ENCODE measurements around the gene DPYD. TPM values are rescaled to one million over a fixed set of nuclear protein-coding genes. Genes with fewer than 3 reads are reported as not detected.

The DPYD gene
- total and polyA plus RNA-seq, 7 experiments from 2014 or later: 52.6 to 87.2 (median 57.4) TPM

DNA sequence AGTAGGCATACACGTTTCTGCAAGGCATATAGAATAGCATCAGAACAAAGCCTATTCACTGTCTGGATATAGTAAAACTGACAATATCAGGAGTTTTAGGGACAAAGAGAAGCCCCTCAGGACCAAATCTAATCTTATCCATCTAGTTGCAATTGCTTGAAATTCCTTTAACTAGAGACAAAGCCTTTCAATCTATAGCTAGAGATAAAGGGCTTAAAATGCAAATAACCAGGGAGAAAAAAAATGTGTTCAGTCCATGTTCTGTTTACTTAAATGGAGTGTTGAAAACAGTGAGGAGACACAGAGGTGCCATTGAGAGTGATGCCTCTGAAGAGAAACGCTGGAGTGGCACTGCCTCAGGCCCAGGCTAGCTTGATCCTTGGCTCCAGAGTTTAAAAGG, 286.1 kb downstream of the DPYD start:
- Mint-ChIP-seq H3K9me3 (no peaks in the 10 kb centered on the region), H3K4me3 (no peak overlapping the region), H3K27ac (no peak overlapping the region), H3K36me3 (peaks cover 0 to 46% (median 38%) of the 10 kb centered on the region in 5 donors), H3K4me1 (peaks cover 0 to 27% (median 20%) of the 10 kb centered on the region in 7 donors), H3K27me3 (no peaks in the 10 kb centered on the region)
- H3K27ac ChIP-seq (ENCODE audit: low read depth, low read length): no peak overlapping the region
- intact Hi-C loops (cut with micrococcal nuclease): no loop called here
- DNase-seq: no peak
- POLR2A ChIA-PET: no interaction called here
- no peaks in the 10 kb centered on the region for H3K4me1 ChIP-seq (ENCODE audit: control insufficient read depth in 2 of 2, insufficient read depth in 2 of 2, low read length in 2 of 2)
- ATAC-seq: no peak
- CTCF ChIA-PET: no interaction called here
- no peaks in the 10 kb centered on the region for H3K9me3 ChIP-seq (ENCODE audit: control insufficient read depth in 2 of 3, low read length in 3 of 3)
- H3K27me3 ChIP-seq (ENCODE audit: control insufficient read depth in 2 of 2, insufficient read depth in 2 of 2, low read length in 2 of 2): no peaks in the 10 kb centered on the region
- H3K4me3 ChIP-seq (ENCODE audit: low read length): no peak overlapping the region
- no peaks in the 10 kb centered on the region for H3K36me3 ChIP-seq (ENCODE audit: control insufficient read depth in 2 of 3, insufficient read depth in 3 of 3, low read length in 3 of 3)

DNA sequence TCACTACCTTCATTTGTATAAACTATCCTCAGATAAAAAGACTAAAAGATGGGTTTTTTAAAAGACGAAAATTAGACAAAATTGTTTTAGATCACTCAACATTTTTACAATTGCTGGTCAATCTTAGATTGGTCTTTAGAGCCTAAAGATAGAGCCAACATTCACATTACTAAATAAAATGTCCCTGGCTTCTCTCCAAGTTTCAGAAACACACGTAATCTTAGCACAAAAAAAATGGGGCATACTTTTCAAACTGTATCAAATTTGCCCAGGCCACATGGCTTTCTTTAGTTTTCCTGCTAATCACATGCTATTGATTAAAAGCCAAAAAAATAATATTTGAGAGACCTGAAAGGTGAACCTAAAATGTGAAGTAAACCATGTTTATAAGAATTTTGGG, 288.1 kb downstream of the DPYD start:
- intact Hi-C loops (cut with micrococcal nuclease): no loop called here
- Mint-ChIP-seq H3K27ac (no peak overlapping the region), H3K36me3 (peaks cover 0 to 41% (median 28%) of the 10 kb centered on the region in 5 donors), H3K27me3 (no peaks in the 10 kb centered on the region), H3K9me3 (no peaks in the 10 kb centered on the region), H3K4me1 (peaks cover 0 to 27% (median 20%) of the 10 kb centered on the region in 7 donors), H3K4me3 (no peak overlapping the region)
- Histone ChIP-seq H3K27ac (ENCODE audit: low read depth, low read length) (no peak overlapping the region), H3K4me3 (ENCODE audit: low read length) (no peak overlapping the region), H3K36me3 (ENCODE audit: control insufficient read depth in 2 of 3, insufficient read depth in 3 of 3, low read length in 3 of 3) (no peaks in the 10 kb centered on the region), H3K27me3 (ENCODE audit: control insufficient read depth in 2 of 2, insufficient read depth in 2 of 2, low read length in 2 of 2) (no peaks in the 10 kb centered on the region), H3K4me1 (ENCODE audit: control insufficient read depth in 2 of 2, insufficient read depth in 2 of 2, low read length in 2 of 2) (no peaks in the 10 kb centered on the region), H3K9me3 (ENCODE audit: control insufficient read depth in 2 of 3, low read length in 3 of 3) (no peaks in the 10 kb centered on the region)
- ATAC-seq: no peak
- CTCF ChIA-PET: no interaction called here
- no peak for DNase-seq
- POLR2A ChIA-PET: no interaction called here

DNA sequence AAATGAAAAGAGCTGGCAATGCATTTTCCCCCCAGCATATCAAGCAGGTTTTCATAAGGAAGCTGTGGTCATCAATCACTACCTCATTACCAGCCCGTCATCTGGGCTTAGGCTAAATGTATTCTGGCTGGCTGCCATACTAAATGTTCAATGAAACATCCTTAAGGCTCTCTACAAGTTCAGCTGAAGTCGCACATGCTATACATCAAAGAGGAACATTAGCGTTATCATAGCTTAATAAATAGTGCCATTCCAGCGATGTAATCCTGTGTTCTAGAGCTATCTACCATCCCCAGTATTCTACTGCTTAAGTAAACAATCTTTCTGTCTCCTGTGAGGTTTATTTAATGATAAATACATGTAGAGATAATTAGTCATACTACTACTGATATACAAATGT, 288.8 kb downstream of the DPYD start:
- ATAC-seq (no peak), DNase-seq (no peak)
- Mint-ChIP-seq H3K27ac (no peak overlapping the region), H3K27me3 (no peaks in the 10 kb centered on the region), H3K36me3 (peaks cover 0 to 40% (median 24%) of the 10 kb centered on the region in 5 donors), H3K9me3 (no peaks in the 10 kb centered on the region), H3K4me3 (no peak overlapping the region), H3K4me1 (peaks cover 0 to 27% (median 20%) of the 10 kb centered on the region in 7 donors)
- H3K9me3 ChIP-seq (ENCODE audit: control insufficient read depth in 2 of 3, low read length in 3 of 3): no peaks in the 10 kb centered on the region
- CTCF ChIA-PET: interaction anchor here (0.5 kb wide), 1 partner anchor 255 kb away, joined by 3 read pairs; no protein-coding TSS in a partner anchor
- H3K36me3 ChIP-seq (ENCODE audit: control insufficient read depth in 2 of 3, insufficient read depth in 3 of 3, low read length in 3 of 3): no peaks in the 10 kb centered on the region
- no peak overlapping the region for H3K27ac ChIP-seq (ENCODE audit: low read depth, low read length)
- POLR2A ChIA-PET: no interaction called here
- H3K27me3 ChIP-seq (ENCODE audit: control insufficient read depth in 2 of 2, insufficient read depth in 2 of 2, low read length in 2 of 2): no peaks in the 10 kb centered on the region
- intact Hi-C loops (cut with micrococcal nuclease): no loop called here
- H3K4me3 ChIP-seq (ENCODE audit: low read length): no peak overlapping the region
- H3K4me1 ChIP-seq (ENCODE audit: control insufficient read depth in 2 of 2, insufficient read depth in 2 of 2, low read length in 2 of 2): no peaks in the 10 kb centered on the region

DNA sequence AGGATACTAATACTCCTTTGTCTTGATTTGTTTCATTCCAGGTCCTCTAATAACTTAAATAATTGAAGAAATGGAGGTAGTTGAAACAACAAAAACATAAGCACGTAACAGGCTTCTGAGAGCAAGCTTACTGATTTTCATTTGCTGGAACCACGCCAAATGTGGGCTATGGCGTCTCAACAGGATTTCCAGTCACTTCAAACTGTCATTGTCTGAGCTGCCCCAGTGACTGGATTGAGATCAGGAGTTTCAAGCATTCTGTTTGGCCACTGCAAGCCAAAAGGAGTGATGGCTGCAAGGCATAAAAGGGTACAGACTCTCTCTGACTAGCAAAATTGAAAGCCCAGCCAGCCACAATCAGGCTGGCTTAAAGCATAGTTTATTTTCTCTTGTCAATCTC, 289.9 kb downstream of the DPYD start:
- Histone ChIP-seq H3K36me3 (ENCODE audit: control insufficient read depth in 2 of 3, insufficient read depth in 3 of 3, low read length in 3 of 3) (no peaks in the 10 kb centered on the region), H3K4me1 (ENCODE audit: control insufficient read depth in 2 of 2, insufficient read depth in 2 of 2, low read length in 2 of 2) (no peaks in the 10 kb centered on the region), H3K9me3 (ENCODE audit: control insufficient read depth in 2 of 3, low read length in 3 of 3) (no peaks in the 10 kb centered on the region), H3K27ac (ENCODE audit: low read depth, low read length) (no peak overlapping the region), H3K4me3 (ENCODE audit: low read length) (no peak overlapping the region), H3K27me3 (ENCODE audit: control insufficient read depth in 2 of 2, insufficient read depth in 2 of 2, low read length in 2 of 2) (no peaks in the 10 kb centered on the region)
- intact Hi-C loops (cut with micrococcal nuclease): no loop called here
- H3K9me3 Mint-ChIP-seq: no peaks in the 10 kb centered on the region
- H3K27me3 Mint-ChIP-seq: no peaks in the 10 kb centered on the region
- H3K4me3 Mint-ChIP-seq: no peak overlapping the region
- peaks cover 0 to 27% (median 20%) of the 10 kb centered on the region in 7 donors for H3K4me1 Mint-ChIP-seq
- H3K27ac Mint-ChIP-seq: no peak overlapping the region
- DNase-seq (peak in 3 of 9 donors; percentile 1 to 4 (median 3)), ATAC-seq (no peak)
- POLR2A ChIA-PET: no interaction called here
- H3K36me3 Mint-ChIP-seq: peaks cover 0 to 42% (median 18%) of the 10 kb centered on the region in 5 donors
- CTCF ChIA-PET: no interaction called here

DNA sequence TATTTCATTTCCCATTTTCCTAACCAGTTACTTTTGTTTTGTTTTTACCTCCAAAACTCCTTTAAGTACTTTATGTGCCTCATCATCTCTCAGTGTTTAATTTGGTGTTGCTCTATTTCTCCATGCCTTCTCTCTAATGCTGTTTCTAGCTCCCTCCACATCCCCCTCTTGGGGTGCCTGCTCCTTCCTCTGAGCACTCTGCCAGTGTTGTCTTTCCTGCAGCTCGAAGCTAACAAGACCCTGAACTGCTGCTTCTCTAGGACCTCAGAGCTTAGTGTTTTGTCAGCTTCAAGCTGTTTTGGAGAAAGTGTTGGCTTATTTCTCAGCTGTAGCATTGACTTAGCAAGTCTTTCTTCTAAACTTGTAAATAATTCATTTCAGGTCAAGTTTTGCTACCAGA, 290.6 kb downstream of the DPYD start:
- Histone ChIP-seq H3K4me1 (ENCODE audit: control insufficient read depth in 2 of 2, insufficient read depth in 2 of 2, low read length in 2 of 2) (no peaks in the 10 kb centered on the region), H3K4me3 (ENCODE audit: low read length) (no peak overlapping the region), H3K9me3 (ENCODE audit: control insufficient read depth in 2 of 3, low read length in 3 of 3) (no peaks in the 10 kb centered on the region), H3K27ac (ENCODE audit: low read depth, low read length) (no peak overlapping the region), H3K36me3 (ENCODE audit: control insufficient read depth in 2 of 3, insufficient read depth in 3 of 3, low read length in 3 of 3) (no peaks in the 10 kb centered on the region), H3K27me3 (ENCODE audit: control insufficient read depth in 2 of 2, insufficient read depth in 2 of 2, low read length in 2 of 2) (no peaks in the 10 kb centered on the region)
- ATAC-seq (no peak), DNase-seq (no peak)
- ChIA-PET CTCF (no interaction called here), POLR2A (no interaction called here)
- Mint-ChIP-seq H3K4me3 (no peak overlapping the region), H3K27me3 (no peaks in the 10 kb centered on the region), H3K36me3 (peaks cover 0 to 36% (median 15%) of the 10 kb centered on the region in 5 donors), H3K9me3 (no peaks in the 10 kb centered on the region), H3K27ac (peak overlapping the region in 1 of 9 donors; percentile 2), H3K4me1 (peaks cover 0 to 27% (median 20%) of the 10 kb centered on the region in 7 donors)
- intact Hi-C loops (cut with micrococcal nuclease): no loop called here

DNA sequence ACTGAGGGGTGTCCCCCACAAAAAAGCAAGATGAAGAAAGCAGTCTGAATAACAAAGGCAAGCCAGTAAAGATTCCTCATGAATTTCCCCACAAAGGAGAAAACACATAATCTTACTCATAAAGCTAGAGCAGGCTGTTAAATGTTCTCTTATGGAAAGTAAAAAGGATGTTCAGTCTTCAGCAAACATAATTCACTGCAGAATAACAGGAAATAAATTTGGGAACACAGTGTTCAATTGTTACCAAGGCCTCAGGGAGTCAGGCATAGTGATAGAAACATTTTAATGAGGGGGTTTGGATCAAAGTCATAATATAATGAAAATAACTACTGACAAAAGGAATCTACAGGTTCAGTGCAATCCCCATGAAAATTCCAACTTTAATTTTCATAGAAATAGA, 297.6 kb downstream of the DPYD start:
- H3K36me3 ChIP-seq (ENCODE audit: control insufficient read depth in 2 of 3, insufficient read depth in 3 of 3, low read length in 3 of 3): no peaks in the 10 kb centered on the region
- H3K27ac Mint-ChIP-seq: no peak overlapping the region
- H3K9me3 ChIP-seq (ENCODE audit: control insufficient read depth in 2 of 3, low read length in 3 of 3): no peaks in the 10 kb centered on the region
- H3K9me3 Mint-ChIP-seq: peaks cover 0 to 2% (median 0%) of the 10 kb centered on the region in 11 donors
- ChIA-PET CTCF (no interaction called here), POLR2A (no interaction called here)
- no peaks in the 10 kb centered on the region for H3K27me3 ChIP-seq (ENCODE audit: control insufficient read depth in 2 of 2, insufficient read depth in 2 of 2, low read length in 2 of 2)
- H3K27ac ChIP-seq (ENCODE audit: low read depth, low read length): no peak overlapping the region
- intact Hi-C loops (cut with micrococcal nuclease): no loop called here
- no peak overlapping the region for H3K4me3 ChIP-seq (ENCODE audit: low read length)
- no peaks in the 10 kb centered on the region for H3K27me3 Mint-ChIP-seq
- DNase-seq (no peak), ATAC-seq (no peak)
- no peaks in the 10 kb centered on the region for H3K4me1 ChIP-seq (ENCODE audit: control insufficient read depth in 2 of 2, insufficient read depth in 2 of 2, low read length in 2 of 2)
- peaks cover 0 to 8% (median 0%) of the 10 kb centered on the region in 7 donors for H3K4me1 Mint-ChIP-seq
- peaks cover 0 to 39% (median 6%) of the 10 kb centered on the region in 5 donors for H3K36me3 Mint-ChIP-seq
- no peak overlapping the region for H3K4me3 Mint-ChIP-seq

DNA sequence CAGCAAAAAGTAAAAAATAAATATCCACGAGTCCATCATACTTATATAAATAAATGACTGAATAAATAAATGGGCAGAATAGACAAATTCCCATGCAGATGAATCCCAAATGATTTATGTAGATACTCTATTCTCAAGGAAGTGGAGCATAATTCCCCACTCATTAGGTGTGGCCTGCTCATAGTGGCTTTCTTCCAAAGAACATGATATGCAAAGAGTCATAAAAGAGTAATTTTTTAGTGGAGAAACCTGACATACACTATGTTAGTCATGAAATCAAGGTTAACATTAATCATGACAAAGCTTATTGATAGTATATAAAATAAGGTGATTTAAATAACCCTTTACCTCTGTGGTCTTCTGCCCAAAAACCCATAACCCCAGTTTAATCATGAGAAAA, 298.9 kb downstream of the DPYD start:
- ATAC-seq (no peak), DNase-seq (no peak)
- intact Hi-C loops (cut with micrococcal nuclease): no loop called here
- H3K4me1 Mint-ChIP-seq: peaks cover 0 to 6% (median 0%) of the 10 kb centered on the region in 7 donors
- H3K27me3 ChIP-seq (ENCODE audit: control insufficient read depth in 2 of 2, insufficient read depth in 2 of 2, low read length in 2 of 2): no peaks in the 10 kb centered on the region
- POLR2A ChIA-PET: no interaction called here
- peaks cover 0 to 42% (median 6%) of the 10 kb centered on the region in 5 donors for H3K36me3 Mint-ChIP-seq
- H3K36me3 ChIP-seq (ENCODE audit: control insufficient read depth in 2 of 3, insufficient read depth in 3 of 3, low read length in 3 of 3): no peaks in the 10 kb centered on the region
- no peaks in the 10 kb centered on the region for H3K9me3 ChIP-seq (ENCODE audit: control insufficient read depth in 2 of 3, low read length in 3 of 3)
- H3K27me3 Mint-ChIP-seq: no peaks in the 10 kb centered on the region
- no peak overlapping the region for H3K27ac Mint-ChIP-seq
- H3K4me3 ChIP-seq (ENCODE audit: low read length): no peak overlapping the region
- CTCF ChIA-PET: no interaction called here
- no peaks in the 10 kb centered on the region for H3K4me1 ChIP-seq (ENCODE audit: control insufficient read depth in 2 of 2, insufficient read depth in 2 of 2, low read length in 2 of 2)
- H3K27ac ChIP-seq (ENCODE audit: low read depth, low read length): no peak overlapping the region
- H3K9me3 Mint-ChIP-seq: peaks cover 0 to 2% (median 0%) of the 10 kb centered on the region in 11 donors
- H3K4me3 Mint-ChIP-seq: no peak overlapping the region
